ENCODE data around the gene WASF3. TPM values are rescaled to one million over a fixed set of nuclear protein-coding genes. Genes with fewer than 3 reads are reported as not detected.

WASF3 gene
- total and polyA plus RNA-seq, 2 of the 13 experiments (the other 11 are each of a cell fraction or from before 2014, with no cell fraction given) = 10.4 to 17.2 TPM

DNA sequence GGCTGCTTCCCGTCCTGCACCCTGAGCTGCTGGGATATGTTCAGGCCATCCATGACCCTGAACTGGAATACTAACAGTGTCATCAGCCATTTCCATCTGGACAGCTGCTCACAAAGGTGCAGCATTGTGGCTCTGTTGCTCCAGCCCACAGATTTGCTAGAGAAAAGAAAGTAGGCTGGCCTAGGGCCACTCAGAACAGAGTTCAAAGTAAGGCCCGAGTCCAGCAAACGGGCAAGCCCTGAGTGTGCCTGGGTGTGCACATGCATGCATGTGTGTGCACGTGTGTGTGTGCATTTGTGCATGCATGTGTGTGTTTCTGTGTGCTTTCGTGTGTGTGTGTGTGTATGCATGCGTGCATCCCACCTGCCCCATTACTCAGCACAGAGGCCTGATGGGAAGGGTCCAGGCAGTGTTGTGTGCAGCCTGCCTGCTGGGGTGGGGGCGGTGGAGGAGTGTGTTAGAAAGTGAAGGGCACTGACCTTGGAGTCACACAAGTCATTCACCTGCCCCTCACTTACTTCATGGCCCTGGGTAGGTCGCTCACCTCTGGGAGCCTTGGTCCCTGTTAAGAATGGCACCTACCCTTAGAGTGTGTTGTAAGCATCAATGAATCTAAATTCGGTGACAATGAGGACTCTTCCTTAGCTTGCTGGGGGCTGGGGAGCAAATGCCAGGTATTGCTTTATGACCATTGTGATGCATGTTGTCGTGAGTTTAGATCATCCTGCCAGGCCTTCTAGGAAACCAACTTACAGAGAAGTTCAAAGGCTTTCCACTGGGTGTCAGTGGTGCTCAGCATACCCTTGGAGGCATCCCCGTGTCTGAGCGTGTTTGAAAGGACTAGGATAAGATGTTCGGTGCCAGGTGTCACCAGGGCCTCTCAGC lies 149.9 kb downstream of the WASF3 start:
- Histone ChIP-seq H3K4me3 (replicated peaks in 1 of 3; ENCODE audit: insufficient read depth in 1 of 3, low read depth in 2 of 3, low read length in 3 of 3) (no peak overlapping the region), H3K9me3 (ENCODE audit: low read length) (no peaks in the 10 kb centered on the region; the same call in 1 of the 2 replicates), H2AFZ (ENCODE audit: low read length) (no peak overlapping the region), H3K9ac (ENCODE audit: insufficient read depth, low read depth, low read length) (no peak overlapping the region), H3K27me3 (ENCODE audit: control insufficient read depth in 1 of 2, insufficient read depth in 2 of 2, low read length in 2 of 2) (peaks cover 0 to 4% of the 10 kb centered on the region in 2 experiments; a peak in 3 of 5 replicates), H3K27ac (ENCODE audit: extremely low read length, insufficient read depth, low read length) (no peak overlapping the region), H3K36me3 (replicated peaks in 1 of 2; ENCODE audit: control insufficient read depth in 1 of 2, insufficient read depth in 2 of 2, low read length in 2 of 2) (no peaks in the 10 kb centered on the region), H3K4me2 (ENCODE audit: low read depth, low read length) (no peak overlapping the region), H4K20me1 (ENCODE audit: insufficient read depth, low read length) (no peaks in the 10 kb centered on the region; the same call in 1 of the 2 replicates), H3K4me1 (ENCODE audit: insufficient read depth, low read length) (no peaks in the 10 kb centered on the region), H3K79me2 (ENCODE audit: insufficient read depth, low read length) (no peaks in the 10 kb centered on the region)
- peak; percentile 93 for ATAC-seq
- peak; percentile 76 for FAIRE-seq
- in situ Hi-C loops (cut with HindIII; ENCODE audit: extremely low pct_ligation_motif_present, low pct_unique_long_range_greater_than_20kb) (loop anchor here (5.0 kb wide), 2 partner anchors 165 to 225 kb away; no protein-coding TSS in a partner anchor), intact Hi-C loops (cut with micrococcal nuclease; ENCODE audit: unreplicated experiment) (loop anchor here (1.0 kb wide), 2 partner anchors 166 to 223 kb away; no protein-coding TSS in a partner anchor)
- no TSS peak for BruUV-seq (replicated peaks)
- ChIA-PET POLR2A (no interaction called here), CTCF (ENCODE audit: low intra/inter-chr PET ratio, low total read pairs) (interaction anchor here (0.8 to 1.8 kb wide), 3 partner anchors 164 to 223 kb away, joined by 3 to 10 read pairs (median 10); no protein-coding TSS in a partner anchor)
- peak; percentile 50 for DNase-seq (ENCODE audit: low spot score)
- WGBS (ENCODE audit: low lambda C conversion rate) = 7% methylated on average over 6 of the region's 13 CpGs
- TF ChIP-seq, protein P1, sequence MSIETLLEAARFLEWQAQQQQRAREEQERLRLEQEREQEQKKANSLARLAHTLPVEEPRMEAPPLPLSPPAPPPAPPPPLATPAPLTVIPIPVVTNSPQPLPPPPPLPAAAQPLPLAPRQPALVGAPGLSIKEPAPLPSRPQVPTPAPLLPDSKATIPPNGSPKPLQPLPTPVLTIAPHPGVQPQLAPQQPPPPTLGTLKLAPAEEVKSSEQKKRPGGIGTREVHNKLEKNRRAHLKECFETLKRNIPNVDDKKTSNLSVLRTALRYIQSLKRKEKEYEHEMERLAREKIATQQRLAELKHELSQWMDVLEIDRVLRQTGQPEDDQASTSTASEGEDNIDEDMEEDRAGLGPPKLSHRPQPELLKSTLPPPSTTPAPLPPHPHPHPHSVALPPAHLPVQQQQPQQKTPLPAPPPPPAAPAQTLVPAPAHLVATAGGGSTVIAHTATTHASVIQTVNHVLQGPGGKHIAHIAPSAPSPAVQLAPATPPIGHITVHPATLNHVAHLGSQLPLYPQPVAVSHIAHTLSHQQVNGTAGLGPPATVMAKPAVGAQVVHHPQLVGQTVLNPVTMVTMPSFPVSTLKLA (IDR thresholded peaks at IDR 0.05) = peak; percentile 78
- TF ChIP-seq ZNF598 (CRISPR knock-in tag; IDR thresholded peaks at IDR 0.05; ENCODE audit: borderline replicate concordance) (no peak), RAD21 (CRISPR knock-in tag; IDR thresholded peaks at IDR 0.05) (peak; percentile 52), GTF3A (CRISPR knock-in tag; conservative IDR thresholded peaks at IDR 0.05) (no peak), STAG1 (CRISPR knock-in tag; IDR thresholded peaks at IDR 0.05) (peak; percentile 78), SMC3 (IDR thresholded peaks at IDR 0.05; ENCODE audit: low read length) (peak; percentile 52), CHCHD3 (CRISPR knock-in tag; IDR thresholded peaks at IDR 0.05) (no peak)
- TF ChIP-seq, protein P2, sequence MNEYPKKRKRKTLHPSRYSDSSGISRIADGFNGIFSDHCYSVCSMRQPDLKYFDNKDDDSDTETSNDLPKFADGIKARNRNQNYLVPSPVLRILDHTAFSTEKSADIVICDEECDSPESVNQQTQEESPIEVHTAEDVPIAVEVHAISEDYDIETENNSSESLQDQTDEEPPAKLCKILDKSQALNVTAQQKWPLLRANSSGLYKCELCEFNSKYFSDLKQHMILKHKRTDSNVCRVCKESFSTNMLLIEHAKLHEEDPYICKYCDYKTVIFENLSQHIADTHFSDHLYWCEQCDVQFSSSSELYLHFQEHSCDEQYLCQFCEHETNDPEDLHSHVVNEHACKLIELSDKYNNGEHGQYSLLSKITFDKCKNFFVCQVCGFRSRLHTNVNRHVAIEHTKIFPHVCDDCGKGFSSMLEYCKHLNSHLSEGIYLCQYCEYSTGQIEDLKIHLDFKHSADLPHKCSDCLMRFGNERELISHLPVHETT (CRISPR knock-in tag; conservative IDR thresholded peaks at IDR 0.05) = no peak
- TF ChIP-seq, protein P3, sequence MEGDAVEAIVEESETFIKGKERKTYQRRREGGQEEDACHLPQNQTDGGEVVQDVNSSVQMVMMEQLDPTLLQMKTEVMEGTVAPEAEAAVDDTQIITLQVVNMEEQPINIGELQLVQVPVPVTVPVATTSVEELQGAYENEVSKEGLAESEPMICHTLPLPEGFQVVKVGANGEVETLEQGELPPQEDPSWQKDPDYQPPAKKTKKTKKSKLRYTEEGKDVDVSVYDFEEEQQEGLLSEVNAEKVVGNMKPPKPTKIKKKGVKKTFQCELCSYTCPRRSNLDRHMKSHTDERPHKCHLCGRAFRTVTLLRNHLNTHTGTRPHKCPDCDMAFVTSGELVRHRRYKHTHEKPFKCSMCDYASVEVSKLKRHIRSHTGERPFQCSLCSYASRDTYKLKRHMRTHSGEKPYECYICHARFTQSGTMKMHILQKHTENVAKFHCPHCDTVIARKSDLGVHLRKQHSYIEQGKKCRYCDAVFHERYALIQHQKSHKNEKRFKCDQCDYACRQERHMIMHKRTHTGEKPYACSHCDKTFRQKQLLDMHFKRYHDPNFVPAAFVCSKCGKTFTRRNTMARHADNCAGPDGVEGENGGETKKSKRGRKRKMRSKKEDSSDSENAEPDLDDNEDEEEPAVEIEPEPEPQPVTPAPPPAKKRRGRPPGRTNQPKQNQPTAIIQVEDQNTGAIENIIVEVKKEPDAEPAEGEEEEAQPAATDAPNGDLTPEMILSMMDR (CRISPR knock-in tag; IDR thresholded peaks at IDR 0.05) = peak; percentile 72

Data from HepG2 (cell line).